ENCODE measurements around the gene ALCAM. TPM values are rescaled to one million over a fixed set of nuclear protein-coding genes. Genes with fewer than 3 reads are reported as not detected.

The ALCAM gene
- total RNA-seq, 3 donors from 2014 or later: 12.6 to 23.7 (median 14.8) TPM

DNA sequence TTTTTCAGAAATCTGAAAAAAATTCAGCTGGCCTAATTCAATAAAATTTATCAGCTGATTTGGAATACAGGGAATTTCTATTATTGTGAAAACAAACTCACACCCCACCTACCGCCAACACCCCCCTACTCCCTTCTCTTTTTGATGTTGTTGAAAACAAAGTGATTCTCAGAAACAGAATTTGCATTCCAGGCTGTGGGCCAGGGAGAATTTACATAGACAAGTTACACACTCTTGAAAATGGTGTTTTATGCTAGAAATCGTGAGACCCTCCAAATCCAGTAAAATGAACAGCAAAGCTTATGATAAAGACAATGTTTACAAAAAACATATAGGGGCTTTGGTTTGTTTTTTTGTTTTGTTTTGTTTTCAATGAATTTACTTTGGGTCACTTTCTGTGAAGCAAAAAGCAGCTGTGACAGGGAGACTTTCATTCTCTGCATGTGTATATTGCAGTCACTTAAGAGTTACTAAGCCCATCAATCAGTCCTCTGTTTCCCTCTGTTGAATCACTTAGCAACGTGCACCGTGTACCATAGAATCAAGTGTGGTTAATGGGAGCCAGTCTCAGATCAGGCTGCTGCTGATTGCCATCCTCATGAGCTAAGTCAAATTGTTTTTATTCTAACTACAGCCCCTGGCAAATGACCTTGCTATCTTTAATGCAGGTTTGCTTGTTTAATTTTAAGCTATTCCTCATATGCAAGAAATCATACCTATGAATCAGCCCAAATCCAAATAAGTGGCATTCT, 159.8 kb downstream of the ALCAM start:
- no peak for ATAC-seq
- H3K36me3 ChIP-seq (ENCODE audit: low read depth): no peaks in the 10 kb centered on the region
- H3K9me3 ChIP-seq: no peaks in the 10 kb centered on the region
- intact Hi-C loops (cut with DNase I, micrococcal nuclease): no loop called here
- TF ChIP-seq, protein P1, sequence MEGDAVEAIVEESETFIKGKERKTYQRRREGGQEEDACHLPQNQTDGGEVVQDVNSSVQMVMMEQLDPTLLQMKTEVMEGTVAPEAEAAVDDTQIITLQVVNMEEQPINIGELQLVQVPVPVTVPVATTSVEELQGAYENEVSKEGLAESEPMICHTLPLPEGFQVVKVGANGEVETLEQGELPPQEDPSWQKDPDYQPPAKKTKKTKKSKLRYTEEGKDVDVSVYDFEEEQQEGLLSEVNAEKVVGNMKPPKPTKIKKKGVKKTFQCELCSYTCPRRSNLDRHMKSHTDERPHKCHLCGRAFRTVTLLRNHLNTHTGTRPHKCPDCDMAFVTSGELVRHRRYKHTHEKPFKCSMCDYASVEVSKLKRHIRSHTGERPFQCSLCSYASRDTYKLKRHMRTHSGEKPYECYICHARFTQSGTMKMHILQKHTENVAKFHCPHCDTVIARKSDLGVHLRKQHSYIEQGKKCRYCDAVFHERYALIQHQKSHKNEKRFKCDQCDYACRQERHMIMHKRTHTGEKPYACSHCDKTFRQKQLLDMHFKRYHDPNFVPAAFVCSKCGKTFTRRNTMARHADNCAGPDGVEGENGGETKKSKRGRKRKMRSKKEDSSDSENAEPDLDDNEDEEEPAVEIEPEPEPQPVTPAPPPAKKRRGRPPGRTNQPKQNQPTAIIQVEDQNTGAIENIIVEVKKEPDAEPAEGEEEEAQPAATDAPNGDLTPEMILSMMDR (IDR thresholded peaks at IDR 0.05): no peak
- no peaks in the 10 kb centered on the region for H3K4me1 ChIP-seq (ENCODE audit: low read depth)
- DNase-seq: no peak
- H3K4me3 ChIP-seq: no peak overlapping the region

DNA sequence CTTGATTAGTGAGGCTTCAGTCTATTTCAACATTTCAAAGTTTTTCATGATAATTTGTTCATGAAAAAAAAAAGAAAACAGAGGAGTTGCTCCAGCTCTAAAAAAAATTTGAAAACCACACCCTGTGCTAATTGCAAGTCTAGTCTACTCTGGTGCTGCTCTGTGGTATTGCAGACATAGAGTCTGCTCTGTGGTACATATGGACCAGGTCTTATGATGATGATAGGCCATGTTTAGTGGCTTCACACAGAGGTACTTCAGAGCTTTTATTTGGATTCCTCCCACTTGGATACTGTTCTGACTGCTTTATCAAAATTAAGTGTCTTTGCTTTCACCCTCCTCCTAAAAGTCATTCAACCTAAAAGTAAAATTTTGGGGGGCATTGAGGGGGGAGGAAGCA, 160.8 kb downstream of the ALCAM start:
- TF ChIP-seq, protein P1 (IDR thresholded peaks at IDR 0.05): no peak
- intact Hi-C loops (cut with DNase I, micrococcal nuclease): no loop called here
- no peaks in the 10 kb centered on the region for H3K4me1 ChIP-seq (ENCODE audit: low read depth)
- no peak overlapping the region for H3K4me3 ChIP-seq
- no peaks in the 10 kb centered on the region for H3K9me3 ChIP-seq
- ATAC-seq: no peak
- DNase-seq: no peak
- H3K36me3 ChIP-seq (ENCODE audit: low read depth): no peaks in the 10 kb centered on the region

DNA sequence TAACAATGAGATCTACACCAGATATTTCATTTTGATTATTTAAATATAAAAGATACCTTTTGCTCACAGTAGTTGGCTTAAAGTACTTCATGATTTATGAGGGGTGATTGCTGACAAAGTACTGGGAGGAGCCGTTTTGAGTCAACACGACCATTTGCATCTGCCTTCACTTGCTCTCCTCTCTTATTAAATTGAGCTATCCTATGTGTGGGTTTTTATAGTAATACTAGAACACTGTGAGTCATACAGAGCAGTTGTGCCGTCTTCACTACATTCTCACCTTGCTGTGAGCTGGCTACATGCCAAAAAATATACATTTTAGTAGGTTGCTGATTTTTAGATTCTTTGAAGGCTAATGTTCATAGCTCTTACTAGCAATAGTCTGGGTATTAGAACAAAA, 161.2 kb downstream of the ALCAM start:
- intact Hi-C loops (cut with DNase I, micrococcal nuclease): no loop called here
- peak; percentile 60 for ATAC-seq
- no peaks in the 10 kb centered on the region for H3K9me3 ChIP-seq
- H3K4me1 ChIP-seq (ENCODE audit: low read depth): no peaks in the 10 kb centered on the region
- no peak for DNase-seq
- H3K4me3 ChIP-seq: no peak overlapping the region
- TF ChIP-seq, protein P1 (IDR thresholded peaks at IDR 0.05): no peak
- no peaks in the 10 kb centered on the region for H3K36me3 ChIP-seq (ENCODE audit: low read depth)

DNA sequence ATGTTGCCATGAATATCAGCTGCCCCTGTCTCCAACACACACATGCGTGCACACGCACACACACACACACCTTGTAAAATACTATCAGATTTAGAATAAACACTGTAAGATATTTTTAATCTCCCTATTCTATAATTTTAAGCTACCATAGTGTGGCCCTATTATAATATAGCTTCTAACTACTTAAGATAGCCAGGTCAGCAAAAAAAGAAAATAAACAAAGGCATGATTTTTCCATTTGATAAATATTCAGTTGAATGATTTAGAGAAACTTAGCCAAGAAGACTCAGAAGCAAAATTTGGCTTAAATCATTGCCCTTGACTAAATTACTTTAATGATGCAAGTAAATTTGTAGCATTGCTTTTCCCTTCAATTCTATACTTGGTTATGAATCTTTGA, 162.2 kb downstream of the ALCAM start:
- no peaks in the 10 kb centered on the region for H3K9me3 ChIP-seq
- no peaks in the 10 kb centered on the region for H3K36me3 ChIP-seq (ENCODE audit: low read depth)
- DNase-seq (no peak), ATAC-seq (no peak)
- intact Hi-C loops (cut with DNase I, micrococcal nuclease): no loop called here
- TF ChIP-seq, protein P1 (IDR thresholded peaks at IDR 0.05): no peak
- H3K4me1 ChIP-seq (ENCODE audit: low read depth): no peaks in the 10 kb centered on the region
- no peak overlapping the region for H3K4me3 ChIP-seq

DNA sequence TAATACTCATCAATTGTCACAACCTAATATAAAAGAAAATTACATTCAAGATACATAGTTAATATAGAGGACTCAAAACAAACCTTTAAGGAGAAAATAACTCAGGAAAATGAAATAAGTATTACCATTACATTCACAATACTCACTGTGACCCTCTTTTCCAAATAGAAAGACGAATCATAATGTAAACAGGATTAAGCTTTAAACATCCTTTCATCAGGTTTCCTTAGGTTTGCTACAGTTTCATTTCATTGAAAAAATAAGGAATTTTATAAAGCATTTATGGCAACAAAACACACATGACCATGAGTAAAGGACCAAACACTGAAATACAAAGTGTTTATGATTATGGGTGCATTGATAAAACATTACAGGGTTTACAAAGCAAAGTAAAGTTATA, 162.7 kb downstream of the ALCAM start:
- no peak overlapping the region for H3K4me3 ChIP-seq
- intact Hi-C loops (cut with DNase I, micrococcal nuclease): no loop called here
- no peaks in the 10 kb centered on the region for H3K4me1 ChIP-seq (ENCODE audit: low read depth)
- no peaks in the 10 kb centered on the region for H3K9me3 ChIP-seq
- ATAC-seq (no peak), DNase-seq (no peak)
- H3K36me3 ChIP-seq (ENCODE audit: low read depth): no peaks in the 10 kb centered on the region
- TF ChIP-seq, protein P1 (IDR thresholded peaks at IDR 0.05): no peak
